ENCODE data around the gene TMEM253. TPM values are rescaled to one million over a fixed set of nuclear protein-coding genes. Genes with fewer than 3 reads are reported as not detected.

TMEM253 gene
- polyA plus RNA-seq, 1 of the 3 experiments (the other 2 are of a cell fraction): 0.82 TPM

DNA sequence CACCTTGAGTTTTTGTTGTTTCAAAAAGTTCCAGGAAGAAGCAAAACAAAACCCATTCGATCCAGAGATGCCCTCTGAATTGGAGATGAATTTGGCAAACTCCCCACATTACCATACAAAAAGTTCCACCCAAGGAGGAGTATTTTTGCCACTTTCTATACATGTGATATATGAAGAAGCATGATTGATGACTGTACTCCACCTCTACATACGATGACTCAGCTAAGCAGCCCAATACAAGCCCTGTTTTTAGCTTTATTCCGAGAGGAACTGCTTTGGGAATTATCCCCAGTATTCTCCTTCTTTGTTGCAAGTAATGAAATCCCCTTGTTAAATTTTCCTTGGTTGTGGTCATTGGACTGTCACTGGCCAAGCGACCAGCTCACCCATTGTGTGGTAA lies 11.4 kb downstream of the TMEM253 start:
- Histone ChIP-seq H3K9ac (no peak overlapping the region), H3K4me3 (ENCODE audit: low read depth in 2 of 2, low read length in 1 of 2) (no peak overlapping the region), H3K27me3 (ENCODE audit: insufficient read depth) (no peaks in the 10 kb centered on the region; the same call in 1 of the 2 replicates), H3K4me2 (no peak overlapping the region), H3K36me3 (replicated peaks in 1 of 2; ENCODE audit: control insufficient read depth in 1 of 2, insufficient read depth in 2 of 2, low read length in 1 of 2) (no peaks in the 10 kb centered on the region), H3K27ac (ENCODE audit: low read depth in 2 of 2, low read length in 1 of 2) (no peak overlapping the region), H3K9me3 (no peaks in the 10 kb centered on the region), H3F3A (replicated peaks; ENCODE audit: insufficient read depth) (no peaks in the 10 kb centered on the region), H2AFZ (ENCODE audit: low read depth) (no peak overlapping the region), H3K4me1 (ENCODE audit: control insufficient read depth in 1 of 2, insufficient read depth in 2 of 2, low read depth in 1 of 2, low read length in 1 of 2) (peaks cover 2% of the 10 kb centered on the region in 2 experiments; a peak in 2 of 4 replicates), H3K79me2 (ENCODE audit: insufficient read depth) (no peaks in the 10 kb centered on the region), H3K9me2 (no peaks in the 10 kb centered on the region), H4K20me1 (ENCODE audit: insufficient read depth) (no peaks in the 10 kb centered on the region)
- POLR2A ChIA-PET: no interaction called here
- 65% methylated on average over 4 of the region's 4 CpGs for WGBS (ENCODE audit: low lambda C conversion rate)
- no peak for DNase-seq
- no peak for TF ChIP-seq FOSL2 (IDR thresholded peaks at IDR 0.05; ENCODE audit: borderline replicate concordance, low read depth)
- no peak for TF ChIP-seq RFX5 (IDR thresholded peaks at IDR 0.05; ENCODE audit: low read length)
- TF ChIP-seq ELF1 (IDR thresholded peaks at IDR 0.05): no peak
- TF ChIP-seq EZH2phosphoT487 (IDR thresholded peaks at IDR 0.05; ENCODE audit: borderline replicate concordance, low read depth): no peak
- TF ChIP-seq GATA2 (CRISPR knock-in tag; IDR thresholded peaks at IDR 0.05): no peak
- TF ChIP-seq POLR2AphosphoS5 (IDR thresholded peaks at IDR 0.05; ENCODE audit: low read depth, low read length): no peak
- no peak for TF ChIP-seq YY1 (IDR thresholded peaks at IDR 0.05; ENCODE audit: low read depth)
- TF ChIP-seq TEAD4 (IDR thresholded peaks at IDR 0.05; ENCODE audit: borderline replicate concordance, insufficient read depth): no peak
- TF ChIP-seq RCOR1 (IDR thresholded peaks at IDR 0.05; ENCODE audit: low read length): no peak
- no peak for TF ChIP-seq NFIC (IDR thresholded peaks at IDR 0.05; ENCODE audit: borderline replicate concordance)
- TF ChIP-seq JUND (IDR thresholded peaks at IDR 0.05): no peak
- TF ChIP-seq FOXM1 (IDR thresholded peaks at IDR 0.05; ENCODE audit: low read depth): no peak
- TF ChIP-seq, protein P1, sequence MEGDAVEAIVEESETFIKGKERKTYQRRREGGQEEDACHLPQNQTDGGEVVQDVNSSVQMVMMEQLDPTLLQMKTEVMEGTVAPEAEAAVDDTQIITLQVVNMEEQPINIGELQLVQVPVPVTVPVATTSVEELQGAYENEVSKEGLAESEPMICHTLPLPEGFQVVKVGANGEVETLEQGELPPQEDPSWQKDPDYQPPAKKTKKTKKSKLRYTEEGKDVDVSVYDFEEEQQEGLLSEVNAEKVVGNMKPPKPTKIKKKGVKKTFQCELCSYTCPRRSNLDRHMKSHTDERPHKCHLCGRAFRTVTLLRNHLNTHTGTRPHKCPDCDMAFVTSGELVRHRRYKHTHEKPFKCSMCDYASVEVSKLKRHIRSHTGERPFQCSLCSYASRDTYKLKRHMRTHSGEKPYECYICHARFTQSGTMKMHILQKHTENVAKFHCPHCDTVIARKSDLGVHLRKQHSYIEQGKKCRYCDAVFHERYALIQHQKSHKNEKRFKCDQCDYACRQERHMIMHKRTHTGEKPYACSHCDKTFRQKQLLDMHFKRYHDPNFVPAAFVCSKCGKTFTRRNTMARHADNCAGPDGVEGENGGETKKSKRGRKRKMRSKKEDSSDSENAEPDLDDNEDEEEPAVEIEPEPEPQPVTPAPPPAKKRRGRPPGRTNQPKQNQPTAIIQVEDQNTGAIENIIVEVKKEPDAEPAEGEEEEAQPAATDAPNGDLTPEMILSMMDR (IDR thresholded peaks at IDR 0.05): no peak
- TF ChIP-seq SIN3A (IDR thresholded peaks at IDR 0.05; ENCODE audit: borderline replicate concordance, low read depth, low read length): no peak
- TF ChIP-seq MEF2A (IDR thresholded peaks at IDR 0.05; ENCODE audit: borderline replicate concordance, low read depth): no peak
- TF ChIP-seq, protein P2, sequence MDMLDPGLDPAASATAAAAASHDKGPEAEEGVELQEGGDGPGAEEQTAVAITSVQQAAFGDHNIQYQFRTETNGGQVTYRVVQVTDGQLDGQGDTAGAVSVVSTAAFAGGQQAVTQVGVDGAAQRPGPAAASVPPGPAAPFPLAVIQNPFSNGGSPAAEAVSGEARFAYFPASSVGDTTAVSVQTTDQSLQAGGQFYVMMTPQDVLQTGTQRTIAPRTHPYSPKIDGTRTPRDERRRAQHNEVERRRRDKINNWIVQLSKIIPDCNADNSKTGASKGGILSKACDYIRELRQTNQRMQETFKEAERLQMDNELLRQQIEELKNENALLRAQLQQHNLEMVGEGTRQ (IDR thresholded peaks at IDR 0.05; ENCODE audit: borderline replicate concordance, low read depth, low read length): no peak
- TF ChIP-seq EP300 (IDR thresholded peaks at IDR 0.05; ENCODE audit: borderline replicate concordance in 1 of 2, low read depth in 1 of 2, low read length in 1 of 2): no peak
- no peak for TF ChIP-seq GABPA (IDR thresholded peaks at IDR 0.05; ENCODE audit: low read depth)
- TF ChIP-seq, protein P3, sequence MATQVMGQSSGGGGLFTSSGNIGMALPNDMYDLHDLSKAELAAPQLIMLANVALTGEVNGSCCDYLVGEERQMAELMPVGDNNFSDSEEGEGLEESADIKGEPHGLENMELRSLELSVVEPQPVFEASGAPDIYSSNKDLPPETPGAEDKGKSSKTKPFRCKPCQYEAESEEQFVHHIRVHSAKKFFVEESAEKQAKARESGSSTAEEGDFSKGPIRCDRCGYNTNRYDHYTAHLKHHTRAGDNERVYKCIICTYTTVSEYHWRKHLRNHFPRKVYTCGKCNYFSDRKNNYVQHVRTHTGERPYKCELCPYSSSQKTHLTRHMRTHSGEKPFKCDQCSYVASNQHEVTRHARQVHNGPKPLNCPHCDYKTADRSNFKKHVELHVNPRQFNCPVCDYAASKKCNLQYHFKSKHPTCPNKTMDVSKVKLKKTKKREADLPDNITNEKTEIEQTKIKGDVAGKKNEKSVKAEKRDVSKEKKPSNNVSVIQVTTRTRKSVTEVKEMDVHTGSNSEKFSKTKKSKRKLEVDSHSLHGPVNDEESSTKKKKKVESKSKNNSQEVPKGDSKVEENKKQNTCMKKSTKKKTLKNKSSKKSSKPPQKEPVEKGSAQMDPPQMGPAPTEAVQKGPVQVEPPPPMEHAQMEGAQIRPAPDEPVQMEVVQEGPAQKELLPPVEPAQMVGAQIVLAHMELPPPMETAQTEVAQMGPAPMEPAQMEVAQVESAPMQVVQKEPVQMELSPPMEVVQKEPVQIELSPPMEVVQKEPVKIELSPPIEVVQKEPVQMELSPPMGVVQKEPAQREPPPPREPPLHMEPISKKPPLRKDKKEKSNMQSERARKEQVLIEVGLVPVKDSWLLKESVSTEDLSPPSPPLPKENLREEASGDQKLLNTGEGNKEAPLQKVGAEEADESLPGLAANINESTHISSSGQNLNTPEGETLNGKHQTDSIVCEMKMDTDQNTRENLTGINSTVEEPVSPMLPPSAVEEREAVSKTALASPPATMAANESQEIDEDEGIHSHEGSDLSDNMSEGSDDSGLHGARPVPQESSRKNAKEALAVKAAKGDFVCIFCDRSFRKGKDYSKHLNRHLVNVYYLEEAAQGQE (IDR thresholded peaks at IDR 0.05; ENCODE audit: low read depth, low read length): no peak
- CTCF ChIA-PET: interaction anchor here (0.9 to 1.9 kb wide), 5 partner anchors 8 to 98 kb away, joined by 3 to 6 read pairs (median 4); no protein-coding TSS in a partner anchor
